GM21825 (cell line): ENCODE results near the gene PLD4.

Experiments
- ATAC-seq: cut with Tn5 transposase; IDR thresholded peaks from one replicate; pipeline ENCODE4 v1.9.1; 2021; ENCODE audit warnings: mild to moderate bottlenecking, moderate library complexity; ENCODE audit not compliant: unreplicated experiment

The PLD4 gene

DNA sequence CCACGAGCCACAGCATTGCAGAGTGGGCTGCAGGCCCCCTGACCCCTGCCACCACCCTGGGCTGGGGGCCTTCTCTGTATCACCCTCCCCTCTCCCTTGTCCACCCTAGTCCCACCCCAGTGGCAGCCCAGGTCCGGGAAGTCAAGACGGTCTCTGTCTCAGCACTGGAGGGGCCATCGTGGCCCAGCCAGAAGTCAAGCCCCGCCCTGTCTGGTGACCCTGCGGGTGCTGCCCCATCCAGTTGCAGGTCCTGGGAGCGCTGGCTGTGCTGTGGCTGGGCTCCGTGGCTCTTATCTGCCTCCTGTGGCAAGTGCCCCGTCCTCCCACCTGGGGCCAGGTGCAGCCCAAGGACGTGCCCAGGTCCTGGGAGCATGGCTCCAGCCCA lies 2.7 kb downstream of the PLD4 start:
- no peak for ATAC-seq

DNA sequence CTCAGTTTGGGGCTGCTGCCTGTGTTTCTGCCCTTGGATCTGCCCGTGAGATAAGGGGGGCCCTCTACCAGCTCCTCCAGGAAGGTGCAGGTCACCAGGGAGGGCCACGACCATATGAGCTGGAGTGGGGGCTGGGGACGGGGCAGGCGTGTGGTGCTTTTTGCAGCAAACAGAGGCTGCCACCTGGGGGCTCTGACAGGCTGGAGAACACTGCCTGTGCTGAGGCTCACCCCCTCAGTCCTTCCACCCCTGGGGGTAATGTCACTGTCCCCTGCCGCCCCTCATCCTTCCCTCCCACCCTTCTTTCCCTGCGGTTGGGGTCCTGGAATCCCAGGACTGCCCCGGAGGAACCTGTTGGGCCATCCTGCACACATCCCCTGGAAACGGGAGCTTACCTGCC lies 3.2 kb downstream of the PLD4 start:
- no peak for ATAC-seq

DNA sequence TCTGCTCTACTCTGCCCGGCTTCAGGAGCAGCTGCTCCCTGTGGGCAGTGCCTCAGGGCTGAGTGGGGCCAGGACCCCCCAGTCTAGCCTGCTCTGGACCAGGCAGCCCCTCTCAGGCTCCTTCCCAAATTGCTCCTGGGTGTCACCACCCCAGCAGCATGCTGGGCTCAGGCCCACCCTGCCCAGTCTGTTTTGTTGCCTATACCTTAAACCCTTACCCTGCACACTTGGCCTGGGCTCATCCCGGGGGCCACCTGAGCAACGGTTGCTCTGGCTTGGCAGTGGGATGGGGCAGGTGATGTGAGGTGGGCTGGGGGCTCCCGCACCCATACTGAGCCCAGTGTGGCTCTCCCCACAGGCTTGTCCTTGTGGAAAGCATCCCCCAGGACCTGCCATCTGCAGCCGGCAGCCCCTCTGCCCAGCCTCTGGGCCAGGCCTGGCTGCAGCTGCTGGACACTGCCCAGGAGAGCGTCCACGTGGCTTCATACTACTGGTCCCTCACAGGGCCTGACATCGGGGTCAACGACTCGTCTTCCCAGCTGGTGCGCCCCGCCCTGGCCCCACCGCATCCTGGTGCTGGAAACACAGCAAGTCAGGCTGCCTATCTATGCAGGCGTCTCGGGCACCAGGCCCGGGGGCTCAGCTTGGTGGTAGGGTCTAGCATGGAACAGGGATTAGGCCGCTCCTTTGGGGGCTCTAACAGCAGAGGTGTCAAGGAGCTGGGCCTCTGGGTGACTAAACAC lies 3.9 kb downstream of the PLD4 start:
- no peak for ATAC-seq

DNA sequence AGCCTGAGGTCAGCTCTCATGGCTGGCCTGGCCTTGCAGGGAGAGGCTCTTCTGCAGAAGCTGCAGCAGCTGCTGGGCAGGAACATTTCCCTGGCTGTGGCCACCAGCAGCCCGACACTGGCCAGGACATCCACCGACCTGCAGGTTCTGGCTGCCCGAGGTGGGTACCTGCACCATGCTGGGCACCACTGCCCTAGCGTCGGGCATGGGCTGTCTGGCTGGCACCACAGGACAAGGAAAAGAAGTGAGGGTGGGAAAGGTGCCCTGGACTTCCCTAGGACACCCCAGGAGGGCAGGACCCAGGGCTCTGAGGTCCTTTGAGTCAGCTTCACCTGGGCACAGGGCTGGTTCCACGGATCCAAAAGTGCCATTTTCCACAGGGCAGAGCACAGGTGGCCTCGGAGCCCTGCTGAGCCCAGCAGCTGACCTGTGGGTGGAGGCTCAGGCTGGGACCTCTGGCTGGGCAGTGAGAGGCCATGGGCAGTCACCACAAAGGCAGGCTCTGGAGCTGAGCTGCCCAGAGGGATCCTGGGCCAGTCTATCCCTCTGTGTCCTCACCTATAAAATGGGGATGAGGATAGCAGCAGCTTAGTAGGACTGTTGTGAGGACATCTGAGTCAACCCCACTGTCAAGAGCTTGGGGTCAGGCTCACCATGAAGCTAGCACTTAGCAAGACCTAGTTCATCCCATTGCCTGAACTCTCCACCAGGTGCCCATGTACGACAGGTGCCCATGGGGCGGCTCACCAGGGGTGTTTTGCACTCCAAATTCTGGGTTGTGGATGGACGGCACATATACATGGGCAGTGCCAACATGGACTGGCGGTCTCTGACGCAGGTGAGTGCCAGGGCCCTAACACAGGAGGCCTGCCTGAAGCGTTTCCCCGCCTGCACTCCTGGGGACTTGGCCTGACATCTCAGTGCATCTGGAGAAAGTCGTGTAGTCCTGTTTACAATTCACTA lies 4.9 kb downstream of the PLD4 start:
- ATAC-seq: no peak

DNA sequence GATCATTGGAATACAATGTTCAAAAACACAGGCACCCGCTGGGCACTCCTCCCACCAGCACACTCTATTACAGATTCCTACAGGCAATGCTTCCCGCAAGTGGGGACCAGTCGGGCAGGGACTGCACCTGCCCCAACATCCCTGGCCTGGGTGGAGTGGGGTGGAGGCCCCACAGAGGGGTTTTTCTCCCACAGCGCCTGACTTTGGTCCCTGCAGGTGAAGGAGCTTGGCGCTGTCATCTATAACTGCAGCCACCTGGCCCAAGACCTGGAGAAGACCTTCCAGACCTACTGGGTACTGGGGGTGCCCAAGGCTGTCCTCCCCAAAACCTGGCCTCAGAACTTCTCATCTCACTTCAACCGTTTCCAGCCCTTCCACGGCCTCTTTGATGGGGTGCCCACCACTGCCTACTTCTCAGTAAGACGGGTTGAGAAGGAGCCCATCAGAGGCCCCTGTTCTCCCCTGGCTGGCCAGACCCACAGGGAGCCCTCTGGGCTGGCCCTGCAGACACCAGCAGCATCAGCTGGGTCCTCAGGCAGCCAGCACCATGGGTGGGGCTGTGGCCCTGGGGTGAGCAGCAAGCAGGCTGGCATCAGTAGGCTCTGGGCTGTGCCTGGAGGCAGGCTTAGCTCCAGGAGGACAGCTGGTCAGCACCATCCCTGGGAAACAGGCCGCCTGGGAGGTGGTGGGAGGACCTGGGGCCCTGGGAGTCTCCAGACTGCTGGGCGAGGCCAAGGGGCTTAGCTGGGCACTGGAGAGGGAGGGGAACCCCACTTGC lies 6.0 kb downstream of the PLD4 start:
- ATAC-seq: no peak

DNA sequence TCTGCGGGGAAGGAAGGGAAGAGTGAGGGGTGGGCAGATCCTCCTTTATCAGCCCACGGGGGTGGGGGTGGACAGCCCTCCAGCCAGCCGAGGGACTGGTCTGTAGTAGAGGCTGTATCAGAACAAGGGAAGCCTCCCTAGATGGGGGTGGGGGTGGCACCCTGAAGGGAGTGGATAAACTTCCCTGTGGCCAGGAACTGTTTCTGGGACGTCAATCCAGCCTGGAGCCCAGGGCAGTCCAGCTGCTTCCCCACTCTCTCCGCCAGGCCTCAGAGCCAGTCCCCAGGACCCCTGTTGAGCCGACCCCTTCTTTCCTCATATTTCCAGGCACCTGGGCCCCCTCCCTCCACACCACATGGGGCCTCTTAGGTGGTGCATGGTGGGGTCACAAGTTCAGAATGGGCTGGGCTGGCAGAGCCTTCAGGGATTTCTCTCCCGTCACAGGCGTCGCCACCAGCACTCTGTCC lies 6.7 kb downstream of the PLD4 start:
- ATAC-seq: no peak

DNA sequence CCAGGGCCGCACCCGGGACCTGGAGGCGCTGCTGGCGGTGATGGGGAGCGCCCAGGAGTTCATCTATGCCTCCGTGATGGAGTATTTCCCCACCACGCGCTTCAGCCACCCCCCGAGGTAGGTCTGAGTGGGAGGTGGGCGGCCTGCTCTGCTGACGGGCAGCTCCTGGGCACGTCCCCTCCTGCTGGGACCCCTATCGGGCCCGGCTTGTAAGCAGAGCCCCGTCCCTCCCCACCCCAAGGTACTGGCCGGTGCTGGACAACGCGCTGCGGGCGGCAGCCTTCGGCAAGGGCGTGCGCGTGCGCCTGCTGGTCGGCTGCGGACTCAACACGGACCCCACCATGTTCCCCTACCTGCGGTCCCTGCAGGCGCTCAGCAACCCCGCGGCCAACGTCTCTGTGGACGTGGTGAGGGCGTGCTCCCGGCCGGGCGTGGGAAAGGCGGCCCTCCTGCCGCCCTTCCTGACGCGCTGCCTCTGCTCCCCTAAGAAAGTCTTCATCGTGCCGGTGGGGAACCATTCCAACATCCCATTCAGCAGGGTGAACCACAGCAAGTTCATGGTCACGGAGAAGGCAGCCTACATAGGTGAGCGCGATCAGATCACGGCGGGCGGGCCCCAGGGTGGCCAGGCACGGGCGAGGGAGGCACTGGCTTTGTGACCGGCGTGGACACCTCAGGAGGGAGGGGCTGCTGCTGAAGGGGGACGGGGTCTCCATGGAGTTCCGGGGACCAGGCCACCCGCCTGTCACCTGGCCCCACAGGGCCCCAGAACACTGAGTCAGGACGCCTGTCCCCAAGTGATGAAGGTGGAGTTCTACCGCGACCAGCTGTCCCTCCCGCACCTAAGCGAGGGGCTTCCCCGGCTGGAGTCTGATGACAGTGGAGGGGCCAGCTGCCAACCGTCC lies 7.3 kb downstream of the PLD4 start:
- ATAC-seq: no peak

DNA sequence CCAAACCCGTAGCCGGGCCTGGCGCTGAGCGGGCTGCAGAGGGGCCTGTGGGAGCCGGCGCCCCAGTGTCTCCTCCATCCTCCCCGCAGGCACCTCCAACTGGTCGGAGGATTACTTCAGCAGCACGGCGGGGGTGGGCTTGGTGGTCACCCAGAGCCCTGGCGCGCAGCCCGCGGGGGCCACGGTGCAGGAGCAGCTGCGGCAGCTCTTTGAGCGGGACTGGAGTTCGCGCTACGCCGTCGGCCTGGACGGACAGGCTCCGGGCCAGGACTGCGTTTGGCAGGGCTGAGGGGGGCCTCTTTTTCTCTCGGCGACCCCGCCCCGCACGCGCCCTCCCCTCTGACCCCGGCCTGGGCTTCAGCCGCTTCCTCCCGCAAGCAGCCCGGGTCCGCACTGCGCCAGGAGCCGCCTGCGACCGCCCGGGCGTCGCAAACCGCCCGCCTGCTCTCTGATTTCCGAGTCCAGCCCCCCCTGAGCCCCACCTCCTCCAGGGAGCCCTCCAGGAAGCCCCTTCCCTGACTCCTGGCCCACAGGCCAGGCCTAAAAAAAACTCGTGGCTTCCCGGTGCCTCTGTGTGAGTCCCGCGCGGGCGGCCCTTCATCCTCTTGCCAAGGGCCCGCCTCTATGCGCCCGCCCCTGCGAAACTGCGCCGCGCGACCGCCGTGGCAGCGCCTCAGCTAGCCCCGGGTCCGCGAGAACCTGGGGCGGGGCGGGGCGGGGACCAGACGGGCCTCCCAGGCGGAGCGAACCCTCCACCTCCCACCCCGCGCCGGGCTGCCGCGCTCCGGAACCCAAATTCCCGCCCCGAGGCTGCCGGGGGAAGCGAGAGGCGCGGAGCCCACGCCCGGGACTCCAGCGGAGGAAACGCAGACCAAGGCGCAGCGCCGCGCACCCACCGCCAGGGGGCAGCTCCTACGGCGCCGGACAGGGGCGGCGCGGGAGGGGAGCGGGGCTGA lies 8.3 kb downstream of the PLD4 start:
- ATAC-seq: no peak

DNA sequence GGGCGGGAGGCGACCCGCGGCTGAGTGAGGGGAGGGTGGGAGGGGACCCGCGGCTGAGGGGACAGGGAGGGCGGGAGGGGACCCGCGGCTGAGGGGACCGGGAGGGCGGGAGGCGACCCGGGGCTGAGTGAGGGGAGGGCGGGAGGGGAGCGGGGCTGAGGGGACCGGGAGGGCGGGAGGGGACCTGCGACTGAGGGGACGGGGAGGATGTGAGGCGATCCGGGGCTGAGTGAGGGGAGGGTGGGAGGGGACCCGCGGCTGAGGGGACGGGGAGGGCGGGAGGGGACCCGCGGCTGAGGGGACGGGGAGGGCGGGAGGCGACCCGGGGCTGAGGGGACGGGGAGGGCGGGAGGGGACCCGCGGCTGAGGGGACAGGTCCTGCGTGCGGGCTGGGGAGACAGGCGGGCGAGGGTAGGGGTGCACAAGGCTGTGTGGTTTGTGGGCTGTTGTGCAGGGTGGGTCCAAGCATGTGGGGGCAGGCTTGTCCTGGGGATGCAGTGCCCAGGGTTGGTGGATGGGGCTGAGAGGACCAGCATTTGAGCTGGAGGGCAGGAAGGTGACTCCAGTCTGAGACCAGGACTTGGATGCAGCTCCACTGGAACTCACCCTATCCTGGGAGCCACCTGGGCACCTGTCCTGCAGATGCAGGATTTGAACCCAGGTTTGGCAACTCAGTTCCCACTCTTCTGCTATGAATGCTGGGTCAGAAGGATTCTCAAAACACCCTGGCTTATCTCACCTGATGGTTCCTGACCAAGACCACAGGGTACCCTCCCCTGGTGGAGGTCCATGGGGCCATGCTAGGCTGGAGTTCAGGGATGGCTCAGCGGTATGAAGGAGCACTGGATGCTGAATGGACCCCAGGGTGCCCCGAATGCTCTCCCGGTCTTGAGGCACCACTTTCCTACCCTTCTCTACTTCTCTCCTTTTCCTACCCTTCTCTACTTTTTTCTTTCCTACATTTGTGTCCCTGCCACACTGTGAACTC lies 9.4 kb downstream of the PLD4 start:
- no peak for ATAC-seq

DNA sequence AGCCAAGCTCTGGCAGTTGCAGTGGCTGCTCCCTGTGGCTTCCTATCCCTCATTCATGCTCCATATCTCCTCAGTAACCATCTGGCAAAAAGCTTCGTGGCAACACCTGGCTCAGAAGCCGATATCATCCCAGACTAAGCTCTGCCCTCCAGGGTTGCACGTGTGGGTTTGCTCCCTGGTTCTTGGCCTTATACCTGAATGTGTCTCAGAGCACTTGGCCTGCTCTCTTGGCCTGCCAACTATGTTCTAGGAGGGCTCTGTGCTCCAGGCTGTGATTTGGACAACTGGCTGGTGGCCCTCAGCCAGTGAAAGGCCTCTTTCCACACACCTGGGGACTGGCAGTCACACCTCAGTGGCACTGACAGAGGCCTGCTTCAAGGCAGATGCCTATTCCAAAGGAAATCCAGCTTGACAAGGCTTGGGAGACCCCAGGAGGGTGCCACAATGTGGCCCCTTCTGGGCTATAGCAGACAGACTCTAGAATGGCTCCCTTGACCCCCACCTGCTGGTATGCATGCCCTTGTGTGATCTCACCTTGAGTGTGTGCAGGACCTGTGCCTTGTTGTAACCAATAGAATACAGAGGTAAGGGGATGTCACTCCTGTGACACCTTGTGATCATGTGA lies 10.5 kb downstream of the PLD4 start:
- ATAC-seq: no peak

DNA sequence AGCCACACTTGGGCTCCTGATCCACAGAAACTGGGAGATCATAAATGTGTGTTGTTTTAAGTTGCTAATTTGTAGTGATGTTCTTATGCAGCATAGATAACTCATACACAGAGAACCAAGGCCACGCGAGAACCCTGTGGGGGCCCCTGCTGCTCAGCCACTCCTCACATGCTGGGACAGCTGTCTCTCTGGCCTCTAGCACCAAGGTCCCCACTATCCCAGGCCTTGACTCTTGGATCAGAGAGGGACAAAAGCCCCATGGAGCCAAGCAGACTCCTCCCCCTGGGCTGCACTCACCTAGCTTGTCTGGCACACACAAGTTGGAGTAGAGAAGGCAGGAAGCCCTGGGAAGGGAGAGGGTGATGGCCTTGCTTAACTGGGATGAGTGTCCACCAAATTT lies 11.3 kb downstream of the PLD4 start:
- ATAC-seq: no peak

DNA sequence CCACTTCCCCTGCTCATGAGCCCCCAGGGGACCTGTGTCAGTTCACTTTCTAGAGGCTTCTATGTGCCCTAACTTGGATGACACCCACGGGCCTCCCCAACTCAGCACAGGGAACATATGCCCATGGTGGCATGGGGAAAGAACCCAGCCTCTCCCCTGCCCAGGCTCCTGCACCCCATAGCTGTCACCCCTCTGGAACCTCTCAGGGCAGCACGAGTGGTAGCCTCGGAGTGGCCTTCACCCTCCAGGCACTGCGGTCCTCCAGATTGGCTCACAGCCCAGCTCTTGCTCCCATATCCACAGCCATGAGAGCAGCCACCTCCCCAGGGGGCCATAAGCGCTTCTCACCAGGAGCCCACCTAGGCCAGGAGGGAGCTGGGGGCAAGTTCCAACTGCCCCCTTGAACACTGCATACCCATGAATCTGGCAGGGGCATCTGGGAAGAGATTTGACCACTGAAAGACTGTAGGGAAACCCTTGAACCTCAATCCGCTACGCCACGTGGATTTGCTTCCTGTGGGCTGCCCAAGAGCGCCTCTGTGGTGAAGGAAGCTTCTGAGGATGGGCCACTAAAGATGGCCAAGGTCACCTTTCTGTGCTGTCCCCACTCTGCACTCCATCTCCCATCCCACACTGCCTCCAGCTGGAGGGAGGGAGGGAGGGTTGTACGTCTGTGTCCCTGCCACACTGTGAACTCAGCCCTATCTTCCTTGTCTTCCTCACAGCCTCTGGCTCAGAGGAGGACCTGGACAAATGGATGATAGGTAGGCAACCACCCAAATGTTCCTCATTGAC lies 11.9 kb downstream of the PLD4 start:
- no peak for ATAC-seq

DNA sequence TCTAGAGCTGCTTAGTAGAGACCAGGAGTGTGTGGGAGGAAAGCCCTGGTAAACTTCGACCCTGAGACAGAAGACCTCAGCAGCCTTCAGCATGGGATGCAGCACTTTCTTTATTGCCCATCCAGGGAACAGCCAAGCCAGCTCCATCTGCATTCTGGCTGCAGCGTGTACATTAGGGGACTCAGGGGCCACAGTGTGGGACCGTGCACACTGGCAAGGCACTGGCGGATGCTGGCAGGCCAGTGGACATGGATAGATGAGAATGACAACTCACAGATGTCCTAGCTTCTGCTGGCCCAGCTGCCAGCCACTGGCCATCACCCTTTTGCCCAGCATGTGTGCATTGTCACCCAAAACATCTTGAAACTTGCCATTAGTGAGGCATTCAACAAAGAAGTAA lies 12.5 kb downstream of the PLD4 start:
- no peak for ATAC-seq

DNA sequence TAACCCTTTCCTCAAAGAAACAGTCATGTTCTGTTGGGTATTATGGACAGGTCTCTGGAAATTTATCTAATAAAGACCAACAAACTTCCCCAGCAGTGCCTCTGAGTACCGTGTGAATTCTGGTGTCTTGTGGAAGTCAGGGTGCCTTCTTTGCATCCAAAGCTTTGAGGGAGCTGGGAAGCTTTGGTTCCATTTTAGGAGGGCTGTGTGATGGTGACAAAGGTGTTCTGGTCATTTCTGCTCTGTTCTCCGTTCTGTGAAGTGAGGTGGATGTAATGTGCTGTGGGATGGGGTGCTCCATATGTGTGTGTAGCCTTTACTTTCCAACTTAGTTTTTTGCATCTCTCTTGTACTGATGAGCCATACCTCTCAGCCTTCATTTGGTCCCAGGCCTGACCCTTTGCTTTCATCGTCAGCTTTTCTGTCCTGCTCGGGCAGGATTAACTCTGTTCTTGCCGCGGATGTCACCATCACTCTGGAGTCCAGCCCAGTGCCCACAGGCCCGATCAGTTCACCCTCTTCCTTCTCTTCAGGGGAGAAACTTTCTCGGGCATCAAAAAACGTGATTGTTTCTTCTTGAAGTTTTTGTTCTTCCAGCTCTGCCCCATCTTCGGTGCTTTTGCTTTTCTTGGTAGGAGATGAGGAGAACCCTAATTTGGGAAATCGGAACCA lies 13.2 kb downstream of the PLD4 start:
- ATAC-seq: no peak

DNA sequence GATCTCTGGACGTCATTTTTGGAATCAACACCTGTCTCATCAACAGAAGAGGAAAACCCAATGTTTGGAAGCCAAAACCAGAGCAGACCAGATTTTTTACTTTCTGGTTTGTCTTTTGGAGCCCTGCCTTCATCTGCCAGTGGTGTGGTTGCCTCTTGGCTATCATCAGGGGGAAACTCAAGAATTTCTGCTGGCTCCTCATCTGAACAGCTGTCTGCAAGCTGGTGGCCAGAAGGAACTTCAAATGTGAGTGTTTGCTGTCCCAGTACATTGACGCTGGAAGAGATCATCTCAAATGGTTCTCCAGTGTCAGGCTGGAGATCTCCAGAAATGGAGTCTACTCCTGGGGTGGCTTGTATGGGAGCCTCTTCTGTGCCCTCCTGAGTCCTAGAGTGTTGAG lies 13.8 kb downstream of the PLD4 start:
- no peak for ATAC-seq

DNA sequence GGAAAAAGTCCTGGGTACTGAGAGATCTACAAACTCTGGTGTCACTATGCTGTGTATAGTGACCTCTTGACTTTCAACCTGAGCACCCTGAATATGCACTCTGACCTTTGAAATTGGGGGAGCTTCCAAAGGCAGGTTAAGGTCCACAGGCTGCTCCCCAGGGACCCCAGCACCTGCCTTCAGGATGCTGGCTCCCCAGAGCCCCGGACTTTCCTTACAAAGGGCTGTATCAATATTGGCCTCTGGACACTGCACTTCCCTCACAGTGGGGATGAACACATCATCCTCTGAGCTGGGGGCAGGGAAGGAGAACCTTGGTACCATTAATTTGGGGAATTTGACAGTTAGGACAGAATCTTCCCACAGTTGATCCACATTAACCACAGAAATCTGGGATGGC lies 14.3 kb downstream of the PLD4 start:
- no peak for ATAC-seq
